ENCODE data around the gene HAL. TPM values are rescaled to one million over a fixed set of nuclear protein-coding genes. Genes with fewer than 3 reads are reported as not detected.

The HAL gene
- polyA plus RNA-seq (2012; ENCODE audit: low read depth, missing spikeins), result not detected

DNA sequence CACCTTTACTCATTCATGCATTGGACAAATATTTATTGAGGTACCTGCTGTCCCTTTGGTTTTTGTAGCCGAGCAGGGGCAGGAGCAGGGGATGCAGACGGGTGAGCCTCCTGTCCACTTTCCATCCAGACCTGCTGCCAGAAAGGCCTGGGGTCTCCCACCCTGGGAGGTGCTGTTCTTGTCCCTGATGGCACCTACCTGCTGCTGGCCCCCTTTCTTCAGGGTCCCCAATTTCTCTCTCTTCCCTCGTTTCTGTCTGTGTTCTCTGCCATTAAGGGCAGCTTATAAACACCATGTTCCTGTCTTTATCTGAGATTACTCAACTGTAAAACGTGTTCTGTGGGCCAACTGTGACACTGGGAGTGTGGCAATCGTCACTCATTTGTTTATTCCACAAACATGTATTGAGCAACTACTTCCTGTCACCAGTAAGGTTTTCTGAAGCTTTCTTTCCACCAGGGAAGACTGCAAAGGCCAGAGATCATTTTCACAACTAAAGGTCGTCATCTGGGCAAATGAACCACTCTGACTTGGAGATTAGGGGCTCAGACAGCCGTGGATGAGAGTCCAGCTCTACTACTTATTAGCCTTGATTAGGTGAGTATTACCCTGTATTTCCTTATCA is at the start of gene HAL:
Gene HAL (minus strand): TSS at position 311 of the 625 bp plus-strand sequence. CDS start 434 bp downstream, outside the sequence.
- no peak for FAIRE-seq
- no peak for DNase-seq (ENCODE audit: insufficient read length, low spot score)
- TF ChIP-seq SPI1 (IDR thresholded peaks at IDR 0.05; ENCODE audit: low read depth, low read length) (no peak), POLR2AphosphoS5 (IDR thresholded peaks at IDR 0.05; ENCODE audit: low read depth, low read length) (no peak), PAX5 (IDR thresholded peaks at IDR 0.05; ENCODE audit: insufficient read depth, low read length, severe bottlenecking) (no peak), TAF1 (IDR thresholded peaks at IDR 0.05; ENCODE audit: low read depth, low read length) (no peak), POLR2A (IDR thresholded peaks at IDR 0.05; ENCODE audit: low read depth, low read length) (no peak), POU2F2 (IDR thresholded peaks at IDR 0.05; ENCODE audit: low read depth, low read length) (no peak)

GRCh38 chr12:96045566-96045965 is 49.4 kb upstream of the HAL start:
- DNase-seq (ENCODE audit: insufficient read length, low spot score) (no peak), FAIRE-seq (no peak)
- no peak for TF ChIP-seq SPI1 (IDR thresholded peaks at IDR 0.05; ENCODE audit: low read depth, low read length)
- no peak for TF ChIP-seq PAX5 (IDR thresholded peaks at IDR 0.05; ENCODE audit: insufficient read depth, low read length, severe bottlenecking)
- no peak for TF ChIP-seq TAF1 (IDR thresholded peaks at IDR 0.05; ENCODE audit: low read depth, low read length)
- TF ChIP-seq POU2F2 (IDR thresholded peaks at IDR 0.05; ENCODE audit: low read depth, low read length), result no peak
- no peak for TF ChIP-seq POLR2AphosphoS5 (IDR thresholded peaks at IDR 0.05; ENCODE audit: low read depth, low read length)
- no peak for TF ChIP-seq POLR2A (IDR thresholded peaks at IDR 0.05; ENCODE audit: low read depth, low read length)

DNA sequence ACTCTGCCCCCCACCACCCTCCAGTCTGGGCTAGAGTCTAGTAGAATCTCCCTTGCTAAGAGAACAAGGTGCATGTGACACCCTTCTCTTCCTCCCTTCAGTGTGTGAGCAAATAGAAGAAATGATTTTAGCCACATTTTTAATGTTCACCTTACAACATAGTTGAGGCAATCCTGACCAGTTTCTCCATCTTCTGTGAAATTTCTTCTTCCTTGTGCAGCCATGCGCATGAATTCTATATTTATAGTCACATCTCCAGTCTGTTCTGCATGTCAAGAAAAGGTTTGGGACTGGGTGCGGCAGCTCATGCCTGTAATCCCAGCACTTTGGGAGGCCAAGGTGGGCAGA is 48.8 kb upstream of the HAL start:
- FAIRE-seq (no peak), DNase-seq (ENCODE audit: insufficient read length, low spot score) (no peak)
- TF ChIP-seq POLR2A (IDR thresholded peaks at IDR 0.05; ENCODE audit: low read depth, low read length), result no peak
- no peak for TF ChIP-seq POLR2AphosphoS5 (IDR thresholded peaks at IDR 0.05; ENCODE audit: low read depth, low read length)
- TF ChIP-seq SPI1 (IDR thresholded peaks at IDR 0.05; ENCODE audit: low read depth, low read length), result no peak
- no peak for TF ChIP-seq PAX5 (IDR thresholded peaks at IDR 0.05; ENCODE audit: insufficient read depth, low read length, severe bottlenecking)
- no peak for TF ChIP-seq POU2F2 (IDR thresholded peaks at IDR 0.05; ENCODE audit: low read depth, low read length)
- no peak for TF ChIP-seq TAF1 (IDR thresholded peaks at IDR 0.05; ENCODE audit: low read depth, low read length)

- no peak for TF ChIP-seq TAF1 (IDR thresholded peaks at IDR 0.05; ENCODE audit: low read depth, low read length)
- no peak for TF ChIP-seq SPI1 (IDR thresholded peaks at IDR 0.05; ENCODE audit: low read depth, low read length)
- no peak for TF ChIP-seq POU2F2 (IDR thresholded peaks at IDR 0.05; ENCODE audit: low read depth, low read length)
- no peak for TF ChIP-seq PAX5 (IDR thresholded peaks at IDR 0.05; ENCODE audit: insufficient read depth, low read length, severe bottlenecking)
- no peak for TF ChIP-seq POLR2AphosphoS5 (IDR thresholded peaks at IDR 0.05; ENCODE audit: low read depth, low read length)
- no peak for TF ChIP-seq POLR2A (IDR thresholded peaks at IDR 0.05; ENCODE audit: low read depth, low read length)
- FAIRE-seq (no peak), DNase-seq (ENCODE audit: insufficient read length, low spot score) (no peak)
These were observed 48.1 kb upstream of the HAL start for GRCh38 chr12:96044017-96044942.

DNA sequence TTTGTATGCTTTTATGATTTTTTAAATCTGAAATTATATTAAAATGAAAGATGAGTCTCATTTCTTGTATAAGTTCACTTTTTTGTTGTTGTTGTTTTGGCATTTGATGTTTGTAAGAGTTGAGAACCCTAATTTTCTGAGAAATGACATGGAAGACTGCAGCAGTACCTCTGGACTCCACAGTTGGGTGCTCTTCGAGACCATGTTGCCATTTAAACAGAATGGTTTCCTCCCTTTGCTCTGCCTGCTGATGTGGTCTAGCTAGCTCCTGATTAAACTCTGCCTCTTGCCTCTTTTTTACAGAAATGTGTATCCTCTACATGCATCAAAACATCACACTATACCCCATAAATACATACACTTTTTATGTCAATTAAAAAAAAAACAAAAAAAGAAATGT is 45.0 kb upstream of the HAL start:
- FAIRE-seq, result no peak
- no peak for DNase-seq (ENCODE audit: insufficient read length, low spot score)
- no peak for TF ChIP-seq SPI1 (IDR thresholded peaks at IDR 0.05; ENCODE audit: low read depth, low read length)
- TF ChIP-seq TAF1 (IDR thresholded peaks at IDR 0.05; ENCODE audit: low read depth, low read length), result no peak
- no peak for TF ChIP-seq PAX5 (IDR thresholded peaks at IDR 0.05; ENCODE audit: insufficient read depth, low read length, severe bottlenecking)
- TF ChIP-seq POLR2AphosphoS5 (IDR thresholded peaks at IDR 0.05; ENCODE audit: low read depth, low read length), result no peak
- no peak for TF ChIP-seq POU2F2 (IDR thresholded peaks at IDR 0.05; ENCODE audit: low read depth, low read length)
- no peak for TF ChIP-seq POLR2A (IDR thresholded peaks at IDR 0.05; ENCODE audit: low read depth, low read length)

GRCh38 chr12:96040305-96041133 is 44.4 kb upstream of the HAL start:
- DNase-seq (ENCODE audit: insufficient read length, low spot score) (no peak), FAIRE-seq (no peak)
- no peak for TF ChIP-seq POU2F2 (IDR thresholded peaks at IDR 0.05; ENCODE audit: low read depth, low read length)
- no peak for TF ChIP-seq TAF1 (IDR thresholded peaks at IDR 0.05; ENCODE audit: low read depth, low read length)
- TF ChIP-seq POLR2A (IDR thresholded peaks at IDR 0.05; ENCODE audit: low read depth, low read length), result no peak
- TF ChIP-seq PAX5 (IDR thresholded peaks at IDR 0.05; ENCODE audit: insufficient read depth, low read length, severe bottlenecking), result no peak
- TF ChIP-seq POLR2AphosphoS5 (IDR thresholded peaks at IDR 0.05; ENCODE audit: low read depth, low read length), result no peak
- TF ChIP-seq SPI1 (IDR thresholded peaks at IDR 0.05; ENCODE audit: low read depth, low read length), result no peak

DNA sequence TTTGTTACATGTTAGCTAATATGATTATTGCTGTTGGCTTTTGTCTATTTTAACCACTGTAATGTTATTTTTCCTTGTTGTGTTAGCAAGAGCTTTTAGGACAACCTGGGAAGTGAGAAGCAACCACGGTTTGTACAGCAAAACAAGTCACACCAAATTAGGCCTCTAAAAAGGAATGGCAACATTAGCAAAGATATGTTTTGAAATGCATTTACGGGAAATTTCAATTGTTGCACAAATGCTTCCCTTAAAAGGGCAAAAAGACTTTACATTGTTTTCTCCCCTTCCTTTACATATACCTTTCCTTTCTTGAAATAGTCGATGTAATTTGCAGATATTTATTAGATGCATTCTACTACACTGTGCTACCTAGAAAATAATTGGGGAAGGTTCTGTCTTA is 43.4 kb upstream of the HAL start:
- DNase-seq (ENCODE audit: insufficient read length, low spot score) (no peak), FAIRE-seq (no peak)
- TF ChIP-seq POLR2A (IDR thresholded peaks at IDR 0.05; ENCODE audit: low read depth, low read length) (no peak), SPI1 (IDR thresholded peaks at IDR 0.05; ENCODE audit: low read depth, low read length) (no peak), TAF1 (IDR thresholded peaks at IDR 0.05; ENCODE audit: low read depth, low read length) (no peak)

GRCh38 chr12:96036765-96037455 is 40.8 kb upstream of the HAL start:
- TF ChIP-seq SPI1 (IDR thresholded peaks at IDR 0.05; ENCODE audit: low read depth, low read length) (no peak), POLR2AphosphoS5 (IDR thresholded peaks at IDR 0.05; ENCODE audit: low read depth, low read length) (no peak), POU2F2 (IDR thresholded peaks at IDR 0.05; ENCODE audit: low read depth, low read length) (no peak), POLR2A (IDR thresholded peaks at IDR 0.05; ENCODE audit: low read depth, low read length) (no peak), PAX5 (IDR thresholded peaks at IDR 0.05; ENCODE audit: insufficient read depth, low read length, severe bottlenecking) (no peak), TAF1 (IDR thresholded peaks at IDR 0.05; ENCODE audit: low read depth, low read length) (no peak)
- FAIRE-seq (no peak), DNase-seq (ENCODE audit: insufficient read length, low spot score) (no peak)
